GM12801 (cell line): Measurements from ENCODE around the gene DNAJC25.

Experiments used
- CTCF ChIP-seq: IDR thresholded peaks from one replicate; pipeline ENCODE4 v1.5.1; 2011; ENCODE audit warnings: control low read depth; ENCODE audit not compliant: insufficient read length; ENCODE audit errors: extremely low read depth

Gene DNAJC25

DNA sequence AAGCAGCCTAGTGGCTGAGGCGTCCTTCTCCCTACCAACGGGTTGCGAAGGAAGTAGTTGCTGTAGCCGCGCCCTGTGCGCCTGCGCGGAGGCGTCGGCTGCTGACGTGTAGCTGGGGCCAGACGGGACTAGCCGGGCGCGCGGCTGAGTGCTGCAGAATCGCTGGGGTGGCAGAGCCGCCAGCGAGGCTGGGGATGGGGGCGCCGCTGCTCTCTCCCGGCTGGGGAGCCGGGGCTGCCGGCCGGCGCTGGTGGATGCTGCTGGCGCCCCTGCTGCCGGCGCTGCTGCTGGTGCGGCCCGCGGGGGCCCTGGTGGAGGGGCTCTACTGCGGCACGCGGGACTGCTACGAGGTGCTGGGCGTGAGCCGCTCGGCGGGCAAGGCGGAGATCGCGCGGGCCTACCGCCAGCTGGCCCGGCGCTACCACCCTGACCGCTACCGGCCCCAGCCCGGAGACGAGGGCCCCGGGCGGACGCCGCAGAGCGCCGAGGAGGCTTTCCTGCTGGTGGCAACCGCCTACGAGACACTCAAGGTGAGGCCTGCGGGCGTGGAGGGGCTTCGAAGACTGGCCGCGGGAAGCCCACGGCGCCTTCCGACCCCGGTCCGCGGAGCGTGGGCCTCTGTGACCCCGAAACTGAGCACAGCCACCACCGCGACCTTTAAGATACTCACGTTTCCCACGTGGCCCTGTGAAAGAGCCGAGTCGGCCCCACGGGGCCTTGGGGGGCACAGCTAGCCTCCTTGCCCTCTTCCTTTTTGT lies at the start of gene DNAJC25:
Gene DNAJC25, plus strand, starts transcription at position 121 of the 758 bp plus-strand sequence. Its CDS starts 74 bp downstream, at position 195.
- no peak for TF ChIP-seq CTCF

DNA sequence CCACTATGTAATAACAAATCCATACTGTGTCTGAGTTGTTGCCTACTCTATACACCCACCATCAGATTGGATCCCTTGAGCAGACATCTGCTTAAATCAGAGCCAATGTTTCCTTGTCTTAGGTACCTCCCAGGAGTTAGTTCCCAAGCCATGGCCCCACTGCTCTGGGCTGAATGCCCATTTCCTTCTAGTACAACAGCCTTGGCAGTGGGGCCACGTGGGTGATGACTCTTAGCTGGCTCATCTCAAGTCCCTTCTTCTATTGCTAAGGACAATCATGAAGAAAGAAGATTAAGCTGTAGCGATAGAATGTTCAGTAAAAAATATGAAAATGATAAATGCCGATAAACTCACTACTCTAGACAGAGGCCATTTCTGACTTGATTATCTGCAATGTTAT lies 48.2 kb upstream of the DNAJC25 start:
- no peak for TF ChIP-seq CTCF

- TF ChIP-seq CTCF: no peak
Observed at GRCh38 chr9:111586378-111586777, 44.8 kb upstream of the DNAJC25 start.

DNA sequence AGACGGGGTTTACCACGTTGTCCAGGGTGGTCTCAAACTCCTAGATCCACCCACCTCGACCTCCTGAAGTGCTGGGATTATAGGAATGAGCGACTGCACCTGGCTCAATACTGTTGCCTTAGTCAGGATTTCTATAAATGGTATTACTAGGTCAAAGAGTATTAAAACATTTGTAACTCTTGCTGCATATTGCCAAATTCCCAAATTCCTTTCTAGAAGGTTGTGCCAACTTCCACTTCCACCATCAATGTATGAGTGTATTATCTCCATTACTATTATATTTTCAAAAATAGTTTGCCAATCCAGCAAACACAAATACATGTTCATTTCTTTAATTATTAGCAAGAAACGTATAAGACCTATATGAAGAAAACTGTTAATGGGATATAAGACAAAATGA lies 42.3 kb upstream of the DNAJC25 start:
- TF ChIP-seq CTCF: no peak

GRCh38 chr9:111597852-111598732 lies 33.0 kb upstream of the DNAJC25 start:
- no peak for TF ChIP-seq CTCF

- TF ChIP-seq CTCF: no peak
Observed at GRCh38 chr9:111598733-111599091, 32.4 kb upstream of the DNAJC25 start.

- TF ChIP-seq CTCF: no peak
Observed at GRCh38 chr9:111599092-111599954, 31.8 kb upstream of the DNAJC25 start, which contains the start of gene PTGR1. Gene PTGR1, minus strand, starts transcription at chr9:111599647. Its CDS starts 2,225 bp downstream, at chr9:111597422.
